ENCODE data around the gene CCDC71.
A peak's percentile ranks its signal among the peaks of the same experiment; 100 is the strongest.

Gene CCDC71

GRCh38 chr3:49180116-49180515 is 14.0 kb upstream of the CCDC71 start:
- Histone ChIP-seq H3K4me3 (ENCODE audit: low read length) (no peak overlapping the region), H3K36me3 (ENCODE audit: insufficient read depth, low read length) (no peaks in the 10 kb centered on the region), H3K4me1 (ENCODE audit: control insufficient read depth, insufficient read depth, low read length) (no peaks in the 10 kb centered on the region), H3K27me3 (ENCODE audit: control insufficient read depth, insufficient read depth, low read length) (no peaks in the 10 kb centered on the region), H3K9ac (ENCODE audit: low read depth, low read length) (no peak overlapping the region), H3K4me2 (ENCODE audit: low read length) (no peak overlapping the region), H3K9me3 (replicated peaks; ENCODE audit: low read length) (no peaks in the 10 kb centered on the region)

DNA sequence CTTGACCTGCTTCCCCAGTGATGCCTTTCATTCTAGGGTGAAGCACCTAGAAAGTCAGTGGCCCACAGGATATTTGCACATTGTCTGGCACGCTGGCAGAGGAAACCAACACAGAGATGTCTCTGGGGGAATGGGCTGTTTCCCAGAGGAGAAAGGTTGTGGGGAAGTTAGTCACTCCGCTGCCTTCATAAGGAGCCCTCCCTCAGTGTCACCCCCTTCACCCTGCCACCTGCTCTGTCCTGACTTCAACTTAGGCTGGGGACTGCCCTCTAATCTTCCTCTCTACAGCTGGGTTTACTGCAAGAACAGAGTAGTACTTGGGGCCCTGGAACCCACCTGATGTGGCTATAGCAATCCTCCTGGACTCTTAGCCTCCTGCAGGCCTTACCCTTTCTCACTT is 10.9 kb upstream of the CCDC71 start:
- H3K9ac ChIP-seq (ENCODE audit: low read depth, low read length), result no peak overlapping the region
- no peaks in the 10 kb centered on the region for H3K9me3 ChIP-seq (replicated peaks; ENCODE audit: low read length)
- H3K4me1 ChIP-seq (ENCODE audit: control insufficient read depth, insufficient read depth, low read length), result peaks cover 17% of the 10 kb centered on the region
- H3K4me2 ChIP-seq (ENCODE audit: low read length), result no peak overlapping the region
- H3K4me3 ChIP-seq (ENCODE audit: low read length), result no peak overlapping the region
- no peaks in the 10 kb centered on the region for H3K27me3 ChIP-seq (ENCODE audit: control insufficient read depth, insufficient read depth, low read length)
- no peaks in the 10 kb centered on the region for H3K36me3 ChIP-seq (ENCODE audit: insufficient read depth, low read length)

GRCh38 chr3:49175530-49175929 is 9.4 kb upstream of the CCDC71 start:
- H3K9ac ChIP-seq (ENCODE audit: low read depth, low read length), result no peak overlapping the region
- peaks cover 24% of the 10 kb centered on the region for H3K4me1 ChIP-seq (ENCODE audit: control insufficient read depth, insufficient read depth, low read length)
- no peaks in the 10 kb centered on the region for H3K36me3 ChIP-seq (ENCODE audit: insufficient read depth, low read length)
- H3K4me3 ChIP-seq (ENCODE audit: low read length), result no peak overlapping the region
- no peaks in the 10 kb centered on the region for H3K27me3 ChIP-seq (ENCODE audit: control insufficient read depth, insufficient read depth, low read length)
- H3K4me2 ChIP-seq (ENCODE audit: low read length), result no peak overlapping the region
- H3K9me3 ChIP-seq (replicated peaks; ENCODE audit: low read length), result no peaks in the 10 kb centered on the region

DNA sequence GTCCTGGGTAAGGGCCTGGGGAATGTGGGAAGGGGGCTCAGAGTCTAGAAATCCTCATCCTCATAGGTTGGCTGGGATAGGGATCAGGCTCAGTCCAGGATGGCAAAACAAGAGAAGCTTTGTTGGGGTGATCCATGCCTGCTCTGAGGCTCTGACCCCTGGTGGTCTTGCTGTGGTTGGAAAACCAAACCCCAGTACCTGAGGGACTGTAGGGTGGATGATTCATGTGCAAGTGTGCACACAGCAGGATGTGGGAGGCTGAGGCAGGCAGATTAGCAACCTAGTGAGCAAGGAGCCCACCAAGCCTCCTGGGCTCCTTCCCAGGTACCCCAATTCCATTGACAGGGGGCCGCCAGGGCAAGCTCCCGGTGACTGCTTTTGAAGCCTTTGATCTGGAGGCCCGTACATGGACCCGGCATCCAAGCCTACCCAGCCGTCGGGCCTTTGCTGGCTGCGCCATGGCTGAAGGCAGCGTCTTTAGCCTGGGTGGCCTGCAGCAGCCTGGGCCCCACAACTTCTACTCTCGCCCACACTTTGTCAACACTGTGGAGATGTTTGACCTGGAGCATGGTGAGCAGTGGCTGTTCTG is 8.4 kb upstream of the CCDC71 start:
- Histone ChIP-seq H3K9ac (ENCODE audit: low read depth, low read length) (no peak overlapping the region), H3K4me3 (ENCODE audit: low read length) (no peak overlapping the region), H3K27me3 (ENCODE audit: control insufficient read depth, insufficient read depth, low read length) (no peaks in the 10 kb centered on the region), H3K36me3 (ENCODE audit: insufficient read depth, low read length) (no peaks in the 10 kb centered on the region), H3K9me3 (replicated peaks; ENCODE audit: low read length) (no peaks in the 10 kb centered on the region), H3K4me1 (ENCODE audit: control insufficient read depth, insufficient read depth, low read length) (peaks cover 25% of the 10 kb centered on the region), H3K4me2 (ENCODE audit: low read length) (no peak overlapping the region)

- Histone ChIP-seq H3K9ac (ENCODE audit: low read depth, low read length) (no peak overlapping the region), H3K4me2 (ENCODE audit: low read length) (no peak overlapping the region), H3K27me3 (ENCODE audit: control insufficient read depth, insufficient read depth, low read length) (no peaks in the 10 kb centered on the region), H3K4me3 (ENCODE audit: low read length) (no peak overlapping the region), H3K4me1 (ENCODE audit: control insufficient read depth, insufficient read depth, low read length) (peaks cover 25% of the 10 kb centered on the region), H3K9me3 (replicated peaks; ENCODE audit: low read length) (no peaks in the 10 kb centered on the region), H3K36me3 (ENCODE audit: insufficient read depth, low read length) (no peaks in the 10 kb centered on the region)
These were observed 7.7 kb upstream of the CCDC71 start for GRCh38 chr3:49173792-49174170.

GRCh38 chr3:49173116-49173791 is 7.1 kb upstream of the CCDC71 start:
- H3K27me3 ChIP-seq (ENCODE audit: control insufficient read depth, insufficient read depth, low read length), result no peaks in the 10 kb centered on the region
- peak overlapping the region; percentile 100 for H3K4me2 ChIP-seq (ENCODE audit: low read length)
- peak overlapping the region; percentile 96 for H3K4me3 ChIP-seq (ENCODE audit: low read length)
- no peaks in the 10 kb centered on the region for H3K36me3 ChIP-seq (ENCODE audit: insufficient read depth, low read length)
- no peaks in the 10 kb centered on the region for H3K9me3 ChIP-seq (replicated peaks; ENCODE audit: low read length)
- H3K9ac ChIP-seq (ENCODE audit: low read depth, low read length), result no peak overlapping the region
- H3K4me1 ChIP-seq (ENCODE audit: control insufficient read depth, insufficient read depth, low read length), result peaks cover 25% of the 10 kb centered on the region

DNA sequence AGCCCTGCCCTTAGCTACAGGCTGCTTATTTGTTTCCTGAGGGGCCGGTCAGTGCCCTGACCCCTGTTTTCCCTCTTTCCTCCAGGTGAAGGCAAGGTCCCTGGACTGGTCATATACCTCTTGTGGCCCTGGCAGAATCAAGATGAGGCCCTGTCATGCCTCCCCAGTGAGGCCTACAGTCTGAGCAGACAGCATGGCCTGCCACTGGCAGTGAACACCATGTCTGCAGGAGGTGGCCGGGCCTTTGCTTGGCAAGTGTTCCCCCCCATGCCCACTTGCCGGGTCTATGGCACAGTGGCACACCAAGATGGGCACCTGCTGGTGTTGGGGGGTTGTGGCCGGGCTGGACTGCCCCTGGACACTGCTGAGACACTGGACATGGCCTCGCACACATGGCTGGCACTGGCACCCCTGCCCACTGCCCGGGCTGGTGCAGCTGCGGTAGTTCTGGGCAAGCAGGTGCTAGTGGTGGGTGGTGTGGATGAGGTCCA is 6.5 kb upstream of the CCDC71 start:
- peak overlapping the region; percentile 100 for H3K4me2 ChIP-seq (ENCODE audit: low read length)
- peaks cover 25% of the 10 kb centered on the region for H3K4me1 ChIP-seq (ENCODE audit: control insufficient read depth, insufficient read depth, low read length)
- peak overlapping the region; percentile 85 for H3K9ac ChIP-seq (ENCODE audit: low read depth, low read length)
- H3K9me3 ChIP-seq (replicated peaks; ENCODE audit: low read length), result no peaks in the 10 kb centered on the region
- H3K36me3 ChIP-seq (ENCODE audit: insufficient read depth, low read length), result no peaks in the 10 kb centered on the region
- H3K4me3 ChIP-seq (ENCODE audit: low read length), result peak overlapping the region; percentile 96
- H3K27me3 ChIP-seq (ENCODE audit: control insufficient read depth, insufficient read depth, low read length), result no peaks in the 10 kb centered on the region

DNA sequence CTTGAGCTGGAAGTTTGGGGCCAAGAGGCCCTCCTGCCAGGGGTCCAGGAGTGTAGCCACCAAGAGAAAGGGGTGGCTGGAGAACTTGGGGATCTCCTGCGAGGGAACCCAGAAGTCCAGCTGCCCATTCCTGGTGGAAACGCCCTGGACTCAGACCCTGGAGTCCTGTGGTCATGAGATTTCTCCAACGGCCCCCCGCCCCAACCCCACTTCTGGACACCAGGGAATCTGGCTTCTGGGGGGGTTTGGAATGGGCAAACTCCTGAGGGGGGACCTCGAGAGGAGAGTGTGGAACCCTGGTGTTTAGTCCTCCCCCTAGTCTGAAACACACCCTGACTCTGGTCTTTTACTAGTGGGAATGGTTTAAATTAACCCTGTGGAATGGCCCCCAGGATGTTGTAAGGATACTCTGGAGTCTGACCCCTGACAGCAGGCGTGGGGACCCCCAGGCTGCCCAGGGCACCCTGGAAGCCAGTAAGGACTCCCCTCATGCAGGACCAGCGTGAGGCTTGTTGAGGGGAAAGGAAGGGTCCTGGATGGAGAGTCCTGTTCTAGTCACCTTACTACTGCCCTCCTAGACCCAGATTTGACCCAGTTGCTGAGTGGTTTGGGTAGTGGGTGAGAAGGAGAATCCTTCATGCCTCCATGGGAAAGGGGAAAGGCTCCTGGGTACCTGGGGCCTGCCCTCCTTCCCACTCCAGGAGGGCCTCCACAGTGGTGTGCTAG is 5.8 kb upstream of the CCDC71 start:
- peaks cover 25% of the 10 kb centered on the region for H3K4me1 ChIP-seq (ENCODE audit: control insufficient read depth, insufficient read depth, low read length)

GRCh38 chr3:49171119-49171774 is 5.1 kb upstream of the CCDC71 start, which contains the start of gene KLHDC8B:
TSS of gene KLHDC8B (plus strand) at chr3:49171598. CDS start at chr3:49172770, 1,172 bp downstream.
- Histone ChIP-seq H3K27me3 (ENCODE audit: control insufficient read depth, insufficient read depth, low read length) (no peaks in the 10 kb centered on the region), H3K36me3 (ENCODE audit: insufficient read depth, low read length) (no peaks in the 10 kb centered on the region), H3K9me3 (replicated peaks; ENCODE audit: low read length) (no peaks in the 10 kb centered on the region), H3K9ac (ENCODE audit: low read depth, low read length) (peak within 1 kb of the TSS; percentile 85), H3K4me3 (ENCODE audit: low read length) (peak within 1 kb of the TSS; percentile 96), H3K4me1 (ENCODE audit: control insufficient read depth, insufficient read depth, low read length) (peaks cover 29% of the 10 kb centered on the region), H3K4me2 (ENCODE audit: low read length) (peak within 1 kb of the TSS; percentile 100)

More for the DNA sequence above, 5.8 kb upstream of the CCDC71 start:
- no peaks in the 10 kb centered on the region for H3K36me3 ChIP-seq (ENCODE audit: insufficient read depth, low read length)
- no peaks in the 10 kb centered on the region for H3K9me3 ChIP-seq (replicated peaks; ENCODE audit: low read length)
- H3K4me3 ChIP-seq (ENCODE audit: low read length), result peak overlapping the region; percentile 96
- peak overlapping the region; percentile 100 for H3K4me2 ChIP-seq (ENCODE audit: low read length)
- H3K9ac ChIP-seq (ENCODE audit: low read depth, low read length), result peak overlapping the region; percentile 85
- no peaks in the 10 kb centered on the region for H3K27me3 ChIP-seq (ENCODE audit: control insufficient read depth, insufficient read depth, low read length)

DNA sequence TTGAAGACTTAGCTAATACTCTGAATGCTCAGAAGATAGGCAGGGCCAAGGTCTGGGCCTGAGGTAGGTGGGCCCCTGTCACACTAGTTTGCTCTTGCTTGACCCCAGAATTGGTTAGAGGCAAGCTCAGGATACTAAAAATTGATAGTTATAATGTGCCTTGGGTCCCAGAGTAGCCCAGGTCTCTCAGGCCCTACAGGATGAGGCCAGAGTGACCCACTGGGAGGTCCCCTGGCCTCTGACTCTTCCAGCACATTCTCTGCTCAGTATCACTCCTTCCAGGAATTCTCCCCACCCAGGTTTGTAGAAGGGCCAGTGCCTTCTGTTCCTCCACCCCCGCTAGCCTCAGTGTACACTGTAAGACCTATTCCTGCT is 4.6 kb upstream of the CCDC71 start:
- H3K4me3 ChIP-seq (ENCODE audit: low read length), result peak overlapping the region; percentile 96
- no peaks in the 10 kb centered on the region for H3K36me3 ChIP-seq (ENCODE audit: insufficient read depth, low read length)
- H3K9ac ChIP-seq (ENCODE audit: low read depth, low read length), result peak overlapping the region; percentile 85
- peak overlapping the region; percentile 100 for H3K4me2 ChIP-seq (ENCODE audit: low read length)
- H3K4me1 ChIP-seq (ENCODE audit: control insufficient read depth, insufficient read depth, low read length), result peaks cover 30% of the 10 kb centered on the region
- no peaks in the 10 kb centered on the region for H3K9me3 ChIP-seq (replicated peaks; ENCODE audit: low read length)
- no peaks in the 10 kb centered on the region for H3K27me3 ChIP-seq (ENCODE audit: control insufficient read depth, insufficient read depth, low read length)

Data from skeletal muscle satellite cell (primary cell).